MM.1S (cell line): Measurements from ENCODE around the gene LGALS3BP.
A peak's percentile ranks its signal among the peaks of the same experiment; 100 is the strongest.

Source experiments
- DNase-seq: peaks from one replicate; pipeline ENCODE4 v3.0.0-alpha.2; 2015
- H2AFZ ChIP-seq: fragments of 300-600 bp; sonication (generic); 2 replicates; pipeline ENCODE4 v1.6.0; 2016; ENCODE audit warnings: antibody characterized with exemption, low read length
- H3F3A ChIP-seq: fragments of 300-600 bp; sonication (generic); 2 replicates; pipeline ENCODE4 v1.6.1; 2016; ENCODE audit warnings: mild to moderate bottlenecking, antibody characterized with exemption, low read length, moderate library complexity, mixed read lengths; ENCODE audit not compliant: insufficient read depth
- H3K27ac ChIP-seq: fragments of 300-600 bp; sonication (generic); 2 replicates; pipeline ENCODE4 v1.5.1; 2016; ENCODE audit warnings: mild to moderate bottlenecking, low read length
- H3K27me3 ChIP-seq: fragments of 300-600 bp; sonication (generic); replicated peaks from 2 replicates; pipeline ENCODE4 v1.6.0; 2016; ENCODE audit warnings: low read length; ENCODE audit not compliant: insufficient read depth
- H3K36me3 ChIP-seq: fragments of 300-600 bp; sonication (generic); replicated peaks from 2 replicates; pipeline ENCODE4 v1.6.1; 2016; ENCODE audit warnings: mild to moderate bottlenecking, low read length, mixed read lengths; ENCODE audit not compliant: insufficient read depth
- H3K4me1 ChIP-seq: fragments of 300-600 bp; sonication (generic); 2 replicates; pipeline ENCODE4 v1.6.1; 2016; ENCODE audit warnings: low read length, mixed read lengths
- H3K4me2 ChIP-seq: fragments of 300-600 bp; sonication (generic); 2 replicates; pipeline ENCODE4 v1.6.0; 2016; ENCODE audit warnings: low read depth, low read length
- H3K4me3 ChIP-seq: fragments of 300-600 bp; sonication (generic); 2 replicates; pipeline ENCODE4 v1.5.1; 2016; ENCODE audit warnings: low read length, mixed read lengths
- H3K79me2 ChIP-seq: fragments of 300-600 bp; sonication (generic); 2 replicates; pipeline ENCODE4 v1.6.1; 2016; ENCODE audit warnings: mixed run types, low read length, mixed read lengths
- H3K9ac ChIP-seq: fragments of 300-600 bp; sonication (generic); 2 replicates; pipeline ENCODE4 v1.6.1; 2016; ENCODE audit warnings: low read length, mixed read lengths
- H3K9me2 ChIP-seq: fragments of 300-600 bp; sonication (generic); replicated peaks from 2 replicates; pipeline ENCODE4 v1.6.1; 2016; ENCODE audit warnings: mild to moderate bottlenecking, low read length, mixed read lengths; ENCODE audit not compliant: insufficient read depth
- H3K9me3 ChIP-seq: fragments of 300-600 bp; sonication (generic); replicated peaks from 2 replicates; pipeline ENCODE4 v1.6.1; 2016; ENCODE audit warnings: mild to moderate bottlenecking, low read length, mixed read lengths; ENCODE audit not compliant: insufficient read depth
- H4K20me1 ChIP-seq: fragments of 300-600 bp; sonication (generic); 2 replicates; pipeline ENCODE4 v1.6.1; 2016; ENCODE audit warnings: mild to moderate bottlenecking, low read length, moderate library complexity, mixed read lengths; ENCODE audit not compliant: insufficient read depth
- CTCF ChIP-seq: fragments of 300-600 bp; sonication (generic); IDR thresholded peaks from 2 replicates; pipeline ENCODE4 v1.5.1; 2016; ENCODE audit warnings: antibody characterized with exemption, low read length, mixed read lengths
- EZH2 ChIP-seq: fragments of 300-600 bp; sonication (generic); optimal IDR thresholded peaks from 2 replicates; pipeline ENCODE3; 2017; ENCODE audit warnings: low read depth, mild to moderate bottlenecking, antibody characterized with exemption, low read length, mixed read lengths
- EZH2phosphoT487 ChIP-seq: fragments of 300-600 bp; sonication (generic); IDR thresholded peaks from 2 replicates; pipeline ENCODE4 v1.6.1; 2018; ENCODE audit warnings: antibody characterized with exemption, low read length

Gene LGALS3BP

GRCh38 chr17:78925662-78926555 is 53.8 kb downstream of the LGALS3BP start:
- Histone ChIP-seq H4K20me1 (0 out of 2 replicates have a peak, but pooled peaks cover under 1% of the 10 kb centered on the region), H3K79me2 (peaks cover 38% of the 10 kb centered on the region), H3K36me3 (no peaks in the 10 kb centered on the region), H3K9me2 (no peaks in the 10 kb centered on the region), H3K4me2 (peak overlapping the region; percentile 84; the same call in 1 of the 2 replicates), H3K27me3 (no peaks in the 10 kb centered on the region), H3K27ac (no peak overlapping the region), H3K9ac (peak overlapping the region; percentile 73), H2AFZ (peak overlapping the region; percentile 88), H3F3A (peaks cover 12% of the 10 kb centered on the region), H3K4me1 (peaks cover 19% of the 10 kb centered on the region), H3K9me3 (no peaks in the 10 kb centered on the region), H3K4me3 (peak overlapping the region; percentile 63)
- TF ChIP-seq EZH2 (no peak), CTCF (no peak), EZH2phosphoT487 (no peak)
- no peak for DNase-seq

GRCh38 chr17:78925234-78925633 is 54.5 kb downstream of the LGALS3BP start, which contains the start of gene TIMP2:
TSS of gene TIMP2 (minus strand) at chr17:78925387. CDS start at chr17:78925088, 299 bp downstream.
- H3K27ac ChIP-seq, result peak within 1 kb of the TSS; percentile 99
- H3F3A ChIP-seq, result peaks cover 12% of the 10 kb centered on the region
- no peaks in the 10 kb centered on the region for H3K27me3 ChIP-seq
- peak within 1 kb of the TSS; percentile 93 for H3K4me2 ChIP-seq
- no peaks in the 10 kb centered on the region for H3K36me3 ChIP-seq
- H3K79me2 ChIP-seq, result peaks cover 44% of the 10 kb centered on the region
- no peaks in the 10 kb centered on the region for H3K9me3 ChIP-seq
- peak; percentile 88 for DNase-seq
- peak within 1 kb of the TSS; percentile 88 for H2AFZ ChIP-seq
- peaks cover 19% of the 10 kb centered on the region for H3K4me1 ChIP-seq
- H3K4me3 ChIP-seq, result peak within 1 kb of the TSS; percentile 91
- no peaks in the 10 kb centered on the region for H3K9me2 ChIP-seq
- TF ChIP-seq EZH2phosphoT487, result no peak
- peak within 1 kb of the TSS; percentile 93 for H3K9ac ChIP-seq
- peaks cover 5% of the 10 kb centered on the region; the same call in 1 of the 2 replicates for H4K20me1 ChIP-seq

- Histone ChIP-seq H3K27ac (peak overlapping the region; percentile 99), H3F3A (peaks cover 12% of the 10 kb centered on the region), H3K4me2 (peak overlapping the region; percentile 93), H2AFZ (no peak overlapping the region), H3K27me3 (no peaks in the 10 kb centered on the region), H3K9ac (peak overlapping the region; percentile 93), H3K4me3 (peak overlapping the region; percentile 91), H3K4me1 (peaks cover 19% of the 10 kb centered on the region), H3K36me3 (no peaks in the 10 kb centered on the region), H3K9me2 (no peaks in the 10 kb centered on the region), H4K20me1 (peaks cover 5% of the 10 kb centered on the region; the same call in 1 of the 2 replicates), H3K9me3 (no peaks in the 10 kb centered on the region), H3K79me2 (peaks cover 51% of the 10 kb centered on the region)
- no peak for TF ChIP-seq EZH2phosphoT487
- peak; percentile 30 for DNase-seq
These were observed 55.1 kb downstream of the LGALS3BP start for GRCh38 chr17:78924481-78925151.

- Histone ChIP-seq H3K9ac (peak overlapping the region; percentile 93), H3K79me2 (peaks cover 58% of the 10 kb centered on the region), H3F3A (peaks cover 12% of the 10 kb centered on the region), H3K9me2 (no peaks in the 10 kb centered on the region), H3K4me1 (peaks cover 19% of the 10 kb centered on the region), H3K27me3 (no peaks in the 10 kb centered on the region), H3K36me3 (no peaks in the 10 kb centered on the region), H3K4me3 (peak overlapping the region; percentile 91), H4K20me1 (peaks cover 10% of the 10 kb centered on the region; the same call in 1 of the 2 replicates), H3K9me3 (no peaks in the 10 kb centered on the region), H3K4me2 (peak overlapping the region; percentile 93), H3K27ac (peak overlapping the region; percentile 99), H2AFZ (no peak overlapping the region)
- DNase-seq, result peak; percentile 97
- TF ChIP-seq EZH2 (no peak), CTCF (no peak), EZH2phosphoT487 (no peak)
These were observed 55.9 kb downstream of the LGALS3BP start for GRCh38 chr17:78923660-78924453.
